HEK293 (cell line): ENCODE results near the gene SARNP.
A peak's percentile ranks its signal among the peaks of the same experiment; 100 is the strongest.

Experiments
- CTCF ChIA-PET: fragments of 350-600 bp; formaldehyde crosslinking; extraction: SDS; loops from one replicate; lab custom pipeline; 2021; ENCODE audit warnings: antibody characterized with exemption; lab: Yijun Ruan, JAX
- POLR2A ChIA-PET: fragments of 300-600 bp; formaldehyde crosslinking; extraction: SDS; loops from one replicate; lab custom pipeline; 2020; ENCODE audit warnings: antibody characterized with exemption, inconsistent platforms; lab: Yijun Ruan, JAX
- H3K27ac ChIP-seq: fragments of 200-500 bp; sonication (Bioruptor generic); 2 replicates; pipeline ENCODE4 v1.5.1; 2014; ENCODE audit warnings: low read depth, low read length, control low read depth, inconsistent platforms; ENCODE audit errors: extremely low read depth
- H3K36me3 ChIP-seq, 2 experiments: fragments of 200-500 bp in 1 of 2; sonication (Bioruptor generic) in 1 of 2; 1 replicate in 1 of 2; 2 replicates in 1 of 2; pipeline ENCODE4 v1.5.1; 2014 to 2017; ENCODE audit warnings: inconsistent platforms in 2 of 2, low read length in 2 of 2; ENCODE audit not compliant: control insufficient read depth in 2 of 2, insufficient read depth in 1 of 2
- H3K4me1 ChIP-seq: fragments of 200-500 bp; sonication (Bioruptor generic); 2 replicates; pipeline ENCODE4 v1.5.1; 2014; ENCODE audit warnings: mild to moderate bottlenecking, low read length, inconsistent platforms; ENCODE audit not compliant: control insufficient read depth, insufficient read depth
- H3K4me3 ChIP-seq: 2 replicates; pipeline ENCODE4 v1.5.1; 2011; ENCODE audit warnings: low read depth, mild to moderate bottlenecking, control low read depth, low read length, moderate library complexity
- H3K9me3 ChIP-seq: fragments of 200-500 bp; sonication (Bioruptor generic); 2 replicates; pipeline ENCODE4 v1.5.1; 2014; ENCODE audit warnings: low read depth, low read length, inconsistent platforms; ENCODE audit not compliant: control insufficient read depth, insufficient read depth
- ELK4 ChIP-seq: IDR thresholded peaks from 2 replicates; pipeline ENCODE4 v1.6.1; 2011; ENCODE audit warnings: mild to moderate bottlenecking, low read depth, low read length, borderline replicate concordance
- GLI2 ChIP-seq: fragments of 450-650 bp; formaldehyde crosslinking; IDR thresholded peaks from 2 replicates; pipeline ENCODE4; 2017; ENCODE audit warnings: missing biosample characterization, missing genetic modification characterization, low read depth, borderline replicate concordance
- GLIS2 ChIP-seq: fragments of 450-650 bp; formaldehyde crosslinking; IDR thresholded peaks from 2 replicates; pipeline ENCODE4 v1.5.1; 2016; ENCODE audit warnings: missing biosample characterization, missing genetic modification characterization
- HOXD13 ChIP-seq: sonication (generic); formaldehyde crosslinking; IDR thresholded peaks from 2 replicates; pipeline ENCODE4 v1.8.0; 2022; ENCODE audit warnings: missing genetic modification reagents, borderline replicate concordance
- KLF10 ChIP-seq: fragments of 450-650 bp; IDR thresholded peaks from 2 replicates; pipeline ENCODE4 v1.5.1; 2018; ENCODE audit warnings: missing biosample characterization, mild to moderate bottlenecking, missing genetic modification characterization
- KLF7 ChIP-seq: fragments of 450-650 bp; formaldehyde crosslinking; IDR thresholded peaks from 2 replicates; pipeline ENCODE4 v1.5.1; 2016; ENCODE audit warnings: missing biosample characterization, missing genetic modification characterization, borderline replicate concordance
- MYNN ChIP-seq: fragments of 450-650 bp; formaldehyde crosslinking; IDR thresholded peaks from 2 replicates; pipeline ENCODE4 v1.5.1; 2016; ENCODE audit warnings: missing biosample characterization, missing genetic modification characterization, borderline replicate concordance
- OVOL3 ChIP-seq: fragments of 450-650 bp; formaldehyde crosslinking; IDR thresholded peaks from 2 replicates; pipeline ENCODE4 v1.5.1; 2016; ENCODE audit warnings: missing biosample characterization, missing genetic modification characterization
- SCRT2 ChIP-seq: fragments of 450-650 bp; formaldehyde crosslinking; IDR thresholded peaks from 2 replicates; pipeline ENCODE4 v1.5.1; 2016; ENCODE audit warnings: missing biosample characterization, missing genetic modification characterization
- SP2 ChIP-seq: fragments of 450-650 bp; formaldehyde crosslinking; IDR thresholded peaks from 2 replicates; pipeline ENCODE4 v1.5.1; 2016; ENCODE audit warnings: missing biosample characterization, missing genetic modification characterization
- ZBTB20 ChIP-seq: fragments of 450-650 bp; formaldehyde crosslinking; IDR thresholded peaks from 2 replicates; pipeline ENCODE4 v1.5.1; 2016; ENCODE audit warnings: missing biosample characterization, missing genetic modification characterization
- ZNF146 ChIP-seq: fragments of 450-650 bp; formaldehyde crosslinking; IDR thresholded peaks from 2 replicates; pipeline ENCODE4 v1.5.1; 2016; ENCODE audit warnings: missing biosample characterization, missing genetic modification characterization
- ZNF274 ChIP-seq, 2 experiments: fragments of 200-500 bp in 1 of 2; fragments of 450-650 bp in 1 of 2; sonication (Bioruptor generic) in 1 of 2; formaldehyde crosslinking in 1 of 2; IDR thresholded peaks; 2 replicates each; pipeline versions ENCODE4 v1.5.1 to v1.6.1; 2014 to 2016; ENCODE audit warnings: borderline replicate concordance in 1 of 2, inconsistent platforms in 1 of 2, low read length in 1 of 2, missing biosample characterization in 1 of 2, missing genetic modification characterization in 1 of 2
- ZNF426 ChIP-seq: fragments of 450-650 bp; formaldehyde crosslinking; IDR thresholded peaks from 2 replicates; pipeline ENCODE4 v1.5.1; 2017; ENCODE audit warnings: missing biosample characterization, missing genetic modification characterization, mild to moderate bottlenecking, inconsistent platforms, moderate library complexity
- ZNF48 ChIP-seq: fragments of 450-650 bp; formaldehyde crosslinking; IDR thresholded peaks from 2 replicates; pipeline ENCODE4 v1.5.1; 2016; ENCODE audit warnings: missing biosample characterization, missing genetic modification characterization
- ZNF501 ChIP-seq: fragments of 450-650 bp; formaldehyde crosslinking; IDR thresholded peaks from 2 replicates; pipeline ENCODE4 v1.5.1; 2016; ENCODE audit warnings: missing biosample characterization, missing genetic modification characterization
- ZNF513 ChIP-seq: fragments of 450-650 bp; IDR thresholded peaks from 2 replicates; pipeline ENCODE4 v1.5.1; 2018; ENCODE audit warnings: missing biosample characterization, missing genetic modification characterization
- ZNF514 ChIP-seq: fragments of 450-650 bp; formaldehyde crosslinking; IDR thresholded peaks from 2 replicates; pipeline ENCODE4 v1.5.1; 2016; ENCODE audit warnings: missing biosample characterization, missing genetic modification characterization
- ZNF521 ChIP-seq: fragments of 450-650 bp; formaldehyde crosslinking; IDR thresholded peaks from 2 replicates; pipeline ENCODE4 v1.5.1; 2017; ENCODE audit warnings: missing biosample characterization, mild to moderate bottlenecking, missing genetic modification characterization
- ZNF560 ChIP-seq: fragments of 450-650 bp; formaldehyde crosslinking; IDR thresholded peaks from 2 replicates; pipeline ENCODE4 v1.5.1; 2017; ENCODE audit warnings: missing biosample characterization, missing genetic modification characterization, borderline replicate concordance
- ZNF596 ChIP-seq: fragments of 450-650 bp; IDR thresholded peaks from 2 replicates; pipeline ENCODE4 v1.5.0; 2018; ENCODE audit warnings: missing biosample characterization, mild to moderate bottlenecking, missing genetic modification characterization, moderate library complexity
- ZNF626 ChIP-seq: fragments of 450-650 bp; sonication (Bioruptor Pico); formaldehyde crosslinking; IDR thresholded peaks from 2 replicates; pipeline ENCODE4 v1.5.1; 2018; ENCODE audit warnings: missing biosample characterization, missing genetic modification characterization, inconsistent platforms
- ZNF707 ChIP-seq: fragments of 450-650 bp; formaldehyde crosslinking; IDR thresholded peaks from 2 replicates; pipeline ENCODE4 v1.5.1; 2016; ENCODE audit warnings: missing biosample characterization, missing genetic modification characterization
- TF ChIP-seq, protein P1 (sequence below): fragments of 450-650 bp; formaldehyde crosslinking; IDR thresholded peaks from 2 replicates; pipeline ENCODE4 v1.5.1; 2016; ENCODE audit warnings: missing biosample characterization, missing genetic modification characterization, low read depth
- TF ChIP-seq, protein P2 (sequence below): fragments of 450-650 bp; formaldehyde crosslinking; IDR thresholded peaks from 2 replicates; pipeline ENCODE4 v1.5.1; 2016; ENCODE audit warnings: missing biosample characterization, missing genetic modification characterization
- TF ChIP-seq, protein P3 (sequence below): fragments of 450-650 bp; formaldehyde crosslinking; IDR thresholded peaks from 2 replicates; pipeline ENCODE4 v1.5.1; 2017; ENCODE audit warnings: missing biosample characterization, missing genetic modification characterization
- TF ChIP-seq, protein P4 (sequence below): fragments of 450-650 bp; formaldehyde crosslinking; IDR thresholded peaks from 2 replicates; pipeline ENCODE4 v1.5.1; 2017; ENCODE audit warnings: missing biosample characterization, missing genetic modification characterization

SARNP gene

DNA sequence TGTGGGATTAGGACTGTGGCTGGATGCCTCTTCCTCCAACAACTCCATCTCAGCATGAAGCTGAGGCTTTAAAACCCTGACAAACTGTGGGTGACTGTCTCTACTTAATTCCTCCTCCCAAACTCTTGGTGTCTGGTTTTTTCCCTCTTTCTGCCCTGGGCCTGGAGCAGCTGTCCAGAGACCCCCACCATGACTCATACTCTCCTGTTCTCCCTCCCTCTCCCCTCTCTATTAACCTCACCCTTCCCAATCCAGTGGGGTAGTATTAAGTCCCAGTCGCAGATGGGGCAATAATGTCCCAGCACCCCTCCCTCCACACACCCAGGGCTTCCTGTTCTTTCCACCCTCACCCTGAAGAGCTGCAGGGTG is 13.9 kb upstream of the SARNP start:
- H3K4me1 ChIP-seq: peaks cover 12% of the 10 kb centered on the region
- TF ChIP-seq ZNF274 (IDR thresholded peaks at IDR 0.05; ENCODE audit: low read length): no peak
- TF ChIP-seq ZNF274 (tag by site-specific recombination; IDR thresholded peaks at IDR 0.05; ENCODE audit: borderline replicate concordance): no peak
- TF ChIP-seq ZNF596 (tag by site-specific recombination): no peak
- TF ChIP-seq ZNF514 (tag by site-specific recombination): no peak
- no peak for TF ChIP-seq ZNF707 (tag by site-specific recombination)
- no peak for TF ChIP-seq ZNF146 (tag by site-specific recombination)
- TF ChIP-seq ZNF521 (tag by site-specific recombination): no peak
- no peak for TF ChIP-seq ZNF426 (tag by site-specific recombination)
- no peak for TF ChIP-seq KLF7 (tag by site-specific recombination)
- no peak for TF ChIP-seq ZNF513 (tag by site-specific recombination)
- no peak for TF ChIP-seq GLI2 (tag by site-specific recombination)
- TF ChIP-seq MYNN (tag by site-specific recombination): no peak
- peak; percentile 27; the same call in 1 of the 2 replicates for TF ChIP-seq SP2
- TF ChIP-seq HOXD13 (CRISPR knock-in tag): no peak
- no peak for TF ChIP-seq ELK4
- TF ChIP-seq KLF10 (tag by site-specific recombination): no peak
- TF ChIP-seq ZNF48 (tag by site-specific recombination): no peak
- no peak for TF ChIP-seq ZNF626 (tag by site-specific recombination)
- TF ChIP-seq, protein P1, sequence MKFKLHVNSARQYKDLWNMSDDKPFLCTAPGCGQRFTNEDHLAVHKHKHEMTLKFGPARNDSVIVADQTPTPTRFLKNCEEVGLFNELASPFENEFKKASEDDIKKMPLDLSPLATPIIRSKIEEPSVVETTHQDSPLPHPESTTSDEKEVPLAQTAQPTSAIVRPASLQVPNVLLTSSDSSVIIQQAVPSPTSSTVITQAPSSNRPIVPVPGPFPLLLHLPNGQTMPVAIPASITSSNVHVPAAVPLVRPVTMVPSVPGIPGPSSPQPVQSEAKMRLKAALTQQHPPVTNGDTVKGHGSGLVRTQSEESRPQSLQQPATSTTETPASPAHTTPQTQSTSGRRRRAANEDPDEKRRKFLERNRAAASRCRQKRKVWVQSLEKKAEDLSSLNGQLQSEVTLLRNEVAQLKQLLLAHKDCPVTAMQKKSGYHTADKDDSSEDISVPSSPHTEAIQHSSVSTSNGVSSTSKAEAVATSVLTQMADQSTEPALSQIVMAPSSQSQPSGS (tag by site-specific recombination): no peak
- TF ChIP-seq, protein P2, sequence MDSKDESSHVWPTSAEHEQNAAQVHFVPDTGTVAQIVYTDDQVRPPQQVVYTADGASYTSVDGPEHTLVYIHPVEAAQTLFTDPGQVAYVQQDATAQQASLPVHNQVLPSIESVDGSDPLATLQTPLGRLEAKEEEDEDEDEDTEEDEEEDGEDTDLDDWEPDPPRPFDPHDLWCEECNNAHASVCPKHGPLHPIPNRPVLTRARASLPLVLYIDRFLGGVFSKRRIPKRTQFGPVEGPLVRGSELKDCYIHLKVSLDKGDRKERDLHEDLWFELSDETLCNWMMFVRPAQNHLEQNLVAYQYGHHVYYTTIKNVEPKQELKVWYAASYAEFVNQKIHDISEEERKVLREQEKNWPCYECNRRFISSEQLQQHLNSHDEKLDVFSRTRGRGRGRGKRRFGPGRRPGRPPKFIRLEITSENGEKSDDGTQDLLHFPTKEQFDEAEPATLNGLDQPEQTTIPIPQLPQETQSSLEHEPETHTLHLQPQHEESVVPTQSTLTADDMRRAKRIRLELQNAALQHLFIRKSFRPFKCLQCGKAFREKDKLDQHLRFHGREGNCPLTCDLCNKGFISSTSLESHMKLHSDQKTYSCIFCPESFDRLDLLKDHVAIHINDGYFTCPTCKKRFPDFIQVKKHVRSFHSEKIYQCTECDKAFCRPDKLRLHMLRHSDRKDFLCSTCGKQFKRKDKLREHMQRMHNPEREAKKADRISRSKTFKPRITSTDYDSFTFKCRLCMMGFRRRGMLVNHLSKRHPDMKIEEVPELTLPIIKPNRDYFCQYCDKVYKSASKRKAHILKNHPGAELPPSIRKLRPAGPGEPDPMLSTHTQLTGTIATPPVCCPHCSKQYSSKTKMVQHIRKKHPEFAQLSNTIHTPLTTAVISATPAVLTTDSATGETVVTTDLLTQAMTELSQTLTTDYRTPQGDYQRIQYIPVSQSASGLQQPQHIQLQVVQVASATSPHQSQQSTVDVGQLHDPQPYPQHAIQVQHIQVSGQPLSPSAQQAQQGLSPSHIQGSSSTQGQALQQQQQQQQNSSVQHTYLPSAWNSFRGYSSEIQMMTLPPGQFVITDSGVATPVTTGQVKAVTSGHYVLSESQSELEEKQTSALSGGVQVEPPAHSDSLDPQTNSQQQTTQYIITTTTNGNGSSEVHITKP (tag by site-specific recombination): peak; percentile 39; the same call in 1 of the 2 replicates
- TF ChIP-seq OVOL3 (tag by site-specific recombination): no peak
- no peak for TF ChIP-seq ZBTB20
- TF ChIP-seq, protein P3, sequence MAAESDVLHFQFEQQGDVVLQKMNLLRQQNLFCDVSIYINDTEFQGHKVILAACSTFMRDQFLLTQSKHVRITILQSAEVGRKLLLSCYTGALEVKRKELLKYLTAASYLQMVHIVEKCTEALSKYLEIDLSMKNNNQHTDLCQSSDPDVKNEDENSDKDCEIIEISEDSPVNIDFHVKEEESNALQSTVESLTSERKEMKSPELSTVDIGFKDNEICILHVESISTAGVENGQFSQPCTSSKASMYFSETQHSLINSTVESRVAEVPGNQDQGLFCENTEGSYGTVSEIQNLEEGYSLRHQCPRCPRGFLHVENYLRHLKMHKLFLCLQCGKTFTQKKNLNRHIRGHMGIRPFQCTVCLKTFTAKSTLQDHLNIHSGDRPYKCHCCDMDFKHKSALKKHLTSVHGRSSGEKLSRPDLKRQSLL (tag by site-specific recombination): no peak
- no peak for TF ChIP-seq ZNF560 (tag by site-specific recombination)
- no peak for TF ChIP-seq GLIS2 (tag by site-specific recombination)
- no peak for TF ChIP-seq SCRT2 (tag by site-specific recombination)
- TF ChIP-seq, protein P4, sequence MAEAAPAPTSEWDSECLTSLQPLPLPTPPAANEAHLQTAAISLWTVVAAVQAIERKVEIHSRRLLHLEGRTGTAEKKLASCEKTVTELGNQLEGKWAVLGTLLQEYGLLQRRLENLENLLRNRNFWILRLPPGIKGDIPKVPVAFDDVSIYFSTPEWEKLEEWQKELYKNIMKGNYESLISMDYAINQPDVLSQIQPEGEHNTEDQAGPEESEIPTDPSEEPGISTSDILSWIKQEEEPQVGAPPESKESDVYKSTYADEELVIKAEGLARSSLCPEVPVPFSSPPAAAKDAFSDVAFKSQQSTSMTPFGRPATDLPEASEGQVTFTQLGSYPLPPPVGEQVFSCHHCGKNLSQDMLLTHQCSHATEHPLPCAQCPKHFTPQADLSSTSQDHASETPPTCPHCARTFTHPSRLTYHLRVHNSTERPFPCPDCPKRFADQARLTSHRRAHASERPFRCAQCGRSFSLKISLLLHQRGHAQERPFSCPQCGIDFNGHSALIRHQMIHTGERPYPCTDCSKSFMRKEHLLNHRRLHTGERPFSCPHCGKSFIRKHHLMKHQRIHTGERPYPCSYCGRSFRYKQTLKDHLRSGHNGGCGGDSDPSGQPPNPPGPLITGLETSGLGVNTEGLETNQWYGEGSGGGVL (tag by site-specific recombination): peak; percentile 98
- no peak for TF ChIP-seq ZNF501 (tag by site-specific recombination)
- H3K27ac ChIP-seq: no peak overlapping the region
- peak overlapping the region; percentile 83; the same call in 1 of the 2 replicates for H3K4me3 ChIP-seq
- H3K9me3 ChIP-seq: no peaks in the 10 kb centered on the region
- H3K36me3 ChIP-seq: peaks cover 0 to 15% of the 10 kb centered on the region in 2 experiments; a peak in 2 of 3 replicates
- CTCF ChIA-PET: interaction anchor here (0.6 to 2.8 kb wide), 8 partner anchors 11 to 128 kb away, joined by 3 to 18 read pairs (median 3); no protein-coding TSS in a partner anchor
- POLR2A ChIA-PET: interaction anchor here (1.4 to 3.2 kb wide), 3 partner anchors 14 to 100 kb away, joined by 6 to 170 read pairs (median 12); partner anchors contain the start of genes ORMDL2 and SARNP
